K562 (cell line): ENCODE data around the gene INCA1. TPM values are rescaled to one million over a fixed set of nuclear protein-coding genes. Genes with fewer than 3 reads are reported as not detected.

Source experiments
- E2F3 ChIP-seq: fragments of 250-450 bp; sonication (Bioruptor Pico); IDR thresholded peaks from 2 replicates; pipeline ENCODE4 v1.4.0; 2020; ENCODE audit warnings: mild to moderate bottlenecking
- EWSR1 ChIP-seq: fragments of 450-650 bp; IDR thresholded peaks from 2 replicates; pipeline ENCODE4 v1.6.1; 2018; ENCODE audit warnings: borderline replicate concordance, mild to moderate bottlenecking, low read depth, moderate library complexity; ENCODE audit not compliant: partially characterized antibody
- HIVEP1 ChIP-seq: fragments of 250-450 bp; sonication (Bioruptor Pico); IDR thresholded peaks from 2 replicates; pipeline ENCODE4 v1.4.0; 2020; ENCODE audit warnings: mild to moderate bottlenecking
- MTA2 ChIP-seq: fragments of 450-650 bp; IDR thresholded peaks from 2 replicates; pipeline ENCODE4 v1.6.1; 2016; ENCODE audit warnings: low read depth
- SIRT6 ChIP-seq: IDR thresholded peaks from one replicate; pipeline ENCODE4 v1.6.1; 2012; ENCODE audit warnings: low read depth, mild to moderate bottlenecking, control low read depth, inconsistent platforms, low read length, moderate library complexity
- SREBF1 ChIP-seq: fragments of 150-350 bp; IDR thresholded peaks from 2 replicates; pipeline ENCODE4 v1.6.1; 2014; ENCODE audit warnings: antibody characterized with exemption, low read depth, low read length, borderline replicate concordance
- STAT5A ChIP-seq: IDR thresholded peaks from 2 replicates; pipeline ENCODE4 v1.6.1; 2012; ENCODE audit warnings: low read length, inconsistent platforms, borderline replicate concordance
- XRCC4 ChIP-seq: IDR thresholded peaks from one replicate; pipeline ENCODE4 v1.6.1; 2011; ENCODE audit not compliant: insufficient read depth, insufficient read length; ENCODE audit errors: extremely low read depth
- polyA plus RNA-seq, 8 experiments: library from polyadenylated mRNA; depleted of rRNA in 4 of 8; stranded (reverse) in 5 of 8; unstranded in 3 of 8; fragments of >200 nt; fragmentation: Nextera tagmentation in 2 of 8; fragmentation: Illumina TruSeq in 1 of 8; extraction: Ambion mirVana in 2 of 8; extraction: Trizol in 1 of 8; gene quantifications; 2 replicates each; pipeline versions ENCODE4 v1.2.1 to v1.2.3, GENCODE V29; 2011 to 2014; ENCODE audit warnings: inconsistent platforms in 1 of 8, missing spikeins in 1 of 8
- total RNA-seq, 7 experiments: library from RNA; depleted of rRNA in 6 of 7; stranded (reverse); fragments of >200 nt in 6 of 7; fragmentation: Illumina TruSeq in 2 of 7; extraction: Trizol in 2 of 7; gene quantifications; 2 replicates each; pipeline versions ENCODE4 v1.2.1 to v1.2.3, GENCODE V29; 2011 to 2021; ENCODE audit warnings: low replicate concordance in 1 of 7
- TF ChIP-seq, protein P1 (sequence below), 2 experiments: fragments of 450-650 bp; IDR thresholded peaks; 2 replicates each; pipeline ENCODE4 v1.6.1; 2016; ENCODE audit warnings: mild to moderate bottlenecking in 2 of 2, borderline replicate concordance in 1 of 2, low read depth in 1 of 2, moderate library complexity in 1 of 2
- TF ChIP-seq, protein P2 (sequence below): fragments of 250-450 bp; sonication (Bioruptor Pico); IDR thresholded peaks from 2 replicates; pipeline ENCODE4 v1.8.0; 2022; ENCODE audit warnings: inconsistent platforms, mild to moderate bottlenecking, moderate library complexity, borderline replicate concordance
- TF ChIP-seq, protein P3 (sequence below): fragments of 450-650 bp; IDR thresholded peaks from 2 replicates; pipeline ENCODE4 v1.6.1; 2017; ENCODE audit warnings: mild to moderate bottlenecking, moderate library complexity
- TF ChIP-seq, protein P4 (sequence below), 2 experiments: fragments of 450-650 bp in 1 of 2; IDR thresholded peaks; 2 replicates each; pipeline ENCODE4 v1.6.1; 2011 to 2017; ENCODE audit warnings: low read depth in 2 of 2, antibody characterized with exemption in 1 of 2, borderline replicate concordance in 1 of 2, low read length in 1 of 2, mild to moderate bottlenecking in 1 of 2, mixed read lengths in 1 of 2; ENCODE audit not compliant: control insufficient read depth in 1 of 2

Gene INCA1
- total and polyA plus RNA-seq, 9 of the 15 experiments (the other 6 are each of a cell fraction or from before 2014, with no cell fraction given), result 0.08 to 0.50 (median 0.13) TPM; not detected in 4

DNA sequence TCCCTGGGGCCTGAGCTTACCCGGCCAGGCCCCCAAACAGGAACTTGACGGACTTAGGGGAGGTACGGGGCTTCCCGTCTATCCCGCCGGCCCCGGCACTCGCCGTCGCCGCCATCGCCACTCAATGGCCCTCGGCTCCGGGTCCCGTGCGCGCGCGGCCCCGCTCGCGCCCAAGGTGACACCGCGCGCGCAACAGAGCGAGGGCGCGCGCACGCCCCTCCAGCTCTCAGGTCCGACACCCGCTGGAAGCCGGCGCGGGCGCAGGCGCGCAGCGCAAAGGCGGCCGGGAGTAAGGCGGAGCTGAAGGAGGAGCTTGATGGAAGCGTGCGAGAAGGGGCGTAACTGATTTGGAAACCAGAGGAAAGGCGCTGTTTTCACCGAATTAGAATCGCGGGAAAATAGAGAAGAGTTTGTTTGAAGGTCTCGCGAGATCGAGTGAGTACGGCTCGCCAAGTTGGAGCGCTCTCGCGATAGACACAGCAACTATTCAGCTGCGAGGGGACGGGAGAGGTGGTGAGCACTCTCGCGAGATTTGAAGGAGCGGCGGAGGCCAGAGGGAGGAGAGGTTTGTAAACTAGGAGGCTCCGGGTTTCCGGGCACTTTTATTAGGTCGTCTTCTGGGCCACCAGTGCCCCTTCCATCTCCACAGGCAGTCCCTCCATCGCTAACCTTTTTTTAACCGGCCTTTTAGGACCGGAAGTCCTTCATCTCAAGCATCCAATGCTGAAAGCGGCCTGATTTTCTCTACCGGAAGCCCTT lies 57.3 kb downstream of the INCA1 start, which contains the start of the genes RNF167 and SLC25A11 (continued):
- TF ChIP-seq, protein P1, sequence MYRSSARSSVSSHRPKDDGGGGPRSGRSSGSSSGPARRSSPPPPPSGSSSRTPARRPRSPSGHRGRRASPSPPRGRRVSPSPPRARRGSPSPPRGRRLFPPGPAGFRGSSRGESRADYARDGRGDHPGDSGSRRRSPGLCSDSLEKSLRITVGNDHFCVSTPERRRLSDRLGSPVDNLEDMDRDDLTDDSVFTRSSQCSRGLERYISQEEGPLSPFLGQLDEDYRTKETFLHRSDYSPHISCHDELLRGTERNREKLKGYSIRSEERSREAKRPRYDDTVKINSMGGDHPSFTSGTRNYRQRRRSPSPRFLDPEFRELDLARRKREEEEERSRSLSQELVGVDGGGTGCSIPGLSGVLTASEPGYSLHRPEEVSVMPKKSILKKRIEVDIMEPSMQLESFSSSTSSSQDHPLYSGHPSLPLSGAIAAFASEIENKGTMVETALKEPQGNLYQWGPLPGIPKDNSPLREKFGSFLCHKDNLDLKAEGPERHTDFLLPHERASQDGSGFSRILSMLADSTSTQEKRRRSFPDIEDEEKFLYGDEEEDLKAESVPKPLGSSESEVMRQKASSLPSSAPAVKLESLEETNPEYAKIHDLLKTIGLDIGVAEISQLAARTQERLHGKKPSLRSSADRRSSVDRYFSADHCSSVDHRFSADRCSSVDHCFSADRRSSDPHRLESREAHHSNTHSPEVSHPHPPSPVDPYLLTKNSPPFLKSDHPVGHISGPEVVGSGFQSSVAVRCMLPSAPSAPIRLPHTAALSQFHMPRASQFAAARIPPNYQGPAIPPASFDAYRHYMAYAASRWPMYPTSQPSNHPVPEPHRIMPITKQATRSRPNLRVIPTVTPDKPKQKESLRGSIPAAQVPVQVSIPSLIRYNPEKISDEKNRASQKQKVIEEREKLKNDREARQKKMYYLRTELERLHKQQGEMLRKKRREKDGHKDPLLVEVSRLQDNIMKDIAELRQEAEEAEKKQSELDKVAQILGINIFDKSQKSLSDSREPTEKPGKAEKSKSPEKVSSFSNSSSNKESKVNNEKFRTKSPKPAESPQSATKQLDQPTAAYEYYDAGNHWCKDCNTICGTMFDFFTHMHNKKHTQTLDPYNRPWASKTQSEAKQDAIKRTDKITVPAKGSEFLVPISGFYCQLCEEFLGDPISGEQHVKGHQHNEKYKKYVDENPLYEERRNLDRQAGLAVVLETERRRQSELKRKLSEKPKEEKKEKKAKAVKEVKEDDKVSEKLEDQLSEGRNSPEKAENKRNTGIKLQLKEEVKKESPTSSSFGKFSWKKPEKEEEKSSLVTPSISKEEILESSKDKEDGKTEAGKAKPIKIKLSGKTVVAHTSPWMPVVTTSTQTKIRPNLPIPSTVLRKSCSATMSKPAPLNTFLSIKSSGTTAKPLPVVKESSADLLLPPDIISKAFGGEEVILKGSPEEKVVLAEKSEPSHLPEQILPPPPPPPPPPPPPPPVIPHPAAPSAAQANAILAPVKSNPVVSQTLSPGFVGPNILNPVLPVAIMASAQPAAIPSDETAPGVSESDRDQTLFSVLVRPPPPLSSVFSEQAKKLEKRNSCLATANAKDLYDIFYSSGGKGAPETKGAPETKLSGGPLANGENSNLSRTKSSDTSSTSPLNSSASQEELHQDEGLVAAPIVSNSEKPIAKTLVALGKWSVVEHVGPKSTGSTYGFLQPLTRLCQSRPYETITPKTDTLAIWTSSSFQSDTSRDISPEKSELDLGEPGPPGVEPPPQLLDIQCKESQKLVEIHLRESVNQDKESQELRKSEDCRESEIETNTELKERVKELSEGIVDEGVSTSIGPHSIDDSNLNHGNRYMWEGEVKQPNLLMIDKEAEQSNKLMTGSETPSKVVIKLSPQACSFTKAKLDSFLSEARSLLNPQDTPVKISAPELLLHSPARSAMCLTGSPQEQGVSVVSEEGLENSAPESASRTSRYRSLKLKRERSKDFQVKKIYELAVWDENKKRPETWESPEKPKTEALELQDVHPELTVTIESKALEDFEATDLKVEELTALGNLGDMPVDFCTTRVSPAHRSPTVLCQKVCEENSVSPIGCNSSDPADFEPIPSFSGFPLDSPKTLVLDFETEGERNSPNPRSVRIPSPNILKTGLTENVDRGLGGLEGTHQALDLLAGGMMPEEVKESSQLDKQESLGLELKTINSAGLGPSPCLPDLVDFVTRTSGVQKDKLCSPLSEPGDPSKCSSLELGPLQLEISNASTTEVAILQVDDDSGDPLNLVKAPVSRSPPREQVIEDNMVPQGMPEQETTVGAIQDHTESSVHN (IDR thresholded peaks at IDR 0.05; ENCODE audit: borderline replicate concordance in 1 of 2, low read depth in 1 of 2), result no peak
- TF ChIP-seq, protein P2, sequence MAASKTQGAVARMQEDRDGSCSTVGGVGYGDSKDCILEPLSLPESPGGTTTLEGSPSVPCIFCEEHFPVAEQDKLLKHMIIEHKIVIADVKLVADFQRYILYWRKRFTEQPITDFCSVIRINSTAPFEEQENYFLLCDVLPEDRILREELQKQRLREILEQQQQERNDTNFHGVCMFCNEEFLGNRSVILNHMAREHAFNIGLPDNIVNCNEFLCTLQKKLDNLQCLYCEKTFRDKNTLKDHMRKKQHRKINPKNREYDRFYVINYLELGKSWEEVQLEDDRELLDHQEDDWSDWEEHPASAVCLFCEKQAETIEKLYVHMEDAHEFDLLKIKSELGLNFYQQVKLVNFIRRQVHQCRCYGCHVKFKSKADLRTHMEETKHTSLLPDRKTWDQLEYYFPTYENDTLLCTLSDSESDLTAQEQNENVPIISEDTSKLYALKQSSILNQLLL (CRISPR knock-in tag), result no peak
- TF ChIP-seq XRCC4 (no peak), EWSR1 (no peak), SIRT6 (no peak), STAT5A (no peak), E2F3 (CRISPR knock-in tag) (no peak), HIVEP1 (no peak), SREBF1 (no peak), MTA2 (no peak)
- TF ChIP-seq, protein P3, sequence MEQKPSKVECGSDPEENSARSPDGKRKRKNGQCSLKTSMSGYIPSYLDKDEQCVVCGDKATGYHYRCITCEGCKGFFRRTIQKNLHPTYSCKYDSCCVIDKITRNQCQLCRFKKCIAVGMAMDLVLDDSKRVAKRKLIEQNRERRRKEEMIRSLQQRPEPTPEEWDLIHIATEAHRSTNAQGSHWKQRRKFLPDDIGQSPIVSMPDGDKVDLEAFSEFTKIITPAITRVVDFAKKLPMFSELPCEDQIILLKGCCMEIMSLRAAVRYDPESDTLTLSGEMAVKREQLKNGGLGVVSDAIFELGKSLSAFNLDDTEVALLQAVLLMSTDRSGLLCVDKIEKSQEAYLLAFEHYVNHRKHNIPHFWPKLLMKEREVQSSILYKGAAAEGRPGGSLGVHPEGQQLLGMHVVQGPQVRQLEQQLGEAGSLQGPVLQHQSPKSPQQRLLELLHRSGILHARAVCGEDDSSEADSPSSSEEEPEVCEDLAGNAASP, result no peak
- TF ChIP-seq, protein P4, sequence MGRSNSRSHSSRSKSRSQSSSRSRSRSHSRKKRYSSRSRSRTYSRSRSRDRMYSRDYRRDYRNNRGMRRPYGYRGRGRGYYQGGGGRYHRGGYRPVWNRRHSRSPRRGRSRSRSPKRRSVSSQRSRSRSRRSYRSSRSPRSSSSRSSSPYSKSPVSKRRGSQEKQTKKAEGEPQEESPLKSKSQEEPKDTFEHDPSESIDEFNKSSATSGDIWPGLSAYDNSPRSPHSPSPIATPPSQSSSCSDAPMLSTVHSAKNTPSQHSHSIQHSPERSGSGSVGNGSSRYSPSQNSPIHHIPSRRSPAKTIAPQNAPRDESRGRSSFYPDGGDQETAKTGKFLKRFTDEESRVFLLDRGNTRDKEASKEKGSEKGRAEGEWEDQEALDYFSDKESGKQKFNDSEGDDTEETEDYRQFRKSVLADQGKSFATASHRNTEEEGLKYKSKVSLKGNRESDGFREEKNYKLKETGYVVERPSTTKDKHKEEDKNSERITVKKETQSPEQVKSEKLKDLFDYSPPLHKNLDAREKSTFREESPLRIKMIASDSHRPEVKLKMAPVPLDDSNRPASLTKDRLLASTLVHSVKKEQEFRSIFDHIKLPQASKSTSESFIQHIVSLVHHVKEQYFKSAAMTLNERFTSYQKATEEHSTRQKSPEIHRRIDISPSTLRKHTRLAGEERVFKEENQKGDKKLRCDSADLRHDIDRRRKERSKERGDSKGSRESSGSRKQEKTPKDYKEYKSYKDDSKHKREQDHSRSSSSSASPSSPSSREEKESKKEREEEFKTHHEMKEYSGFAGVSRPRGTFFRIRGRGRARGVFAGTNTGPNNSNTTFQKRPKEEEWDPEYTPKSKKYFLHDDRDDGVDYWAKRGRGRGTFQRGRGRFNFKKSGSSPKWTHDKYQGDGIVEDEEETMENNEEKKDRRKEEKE (IDR thresholded peaks at IDR 0.05; ENCODE audit: borderline replicate concordance in 1 of 2, control insufficient read depth in 1 of 2, low read depth in 2 of 2, low read length in 1 of 2), result no peak
